CD4-positive, alpha-beta T cell treated with Interleukin-10 for 1 hour (primary cell): ENCODE data around the gene SSTR4.
"Not testable (repeated sequence)": the region's sequence is repeated elsewhere in the genome, so short reads cannot be mapped to it uniquely, and the experiment has no call there.

ENCODE experiments used
- DNase-seq: peaks from one replicate; pipeline ENCODE4 v3.0.0-alpha.2; 2020

Gene SSTR4, protein sequence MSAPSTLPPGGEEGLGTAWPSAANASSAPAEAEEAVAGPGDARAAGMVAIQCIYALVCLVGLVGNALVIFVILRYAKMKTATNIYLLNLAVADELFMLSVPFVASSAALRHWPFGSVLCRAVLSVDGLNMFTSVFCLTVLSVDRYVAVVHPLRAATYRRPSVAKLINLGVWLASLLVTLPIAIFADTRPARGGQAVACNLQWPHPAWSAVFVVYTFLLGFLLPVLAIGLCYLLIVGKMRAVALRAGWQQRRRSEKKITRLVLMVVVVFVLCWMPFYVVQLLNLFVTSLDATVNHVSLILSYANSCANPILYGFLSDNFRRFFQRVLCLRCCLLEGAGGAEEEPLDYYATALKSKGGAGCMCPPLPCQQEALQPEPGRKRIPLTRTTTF

DNA sequence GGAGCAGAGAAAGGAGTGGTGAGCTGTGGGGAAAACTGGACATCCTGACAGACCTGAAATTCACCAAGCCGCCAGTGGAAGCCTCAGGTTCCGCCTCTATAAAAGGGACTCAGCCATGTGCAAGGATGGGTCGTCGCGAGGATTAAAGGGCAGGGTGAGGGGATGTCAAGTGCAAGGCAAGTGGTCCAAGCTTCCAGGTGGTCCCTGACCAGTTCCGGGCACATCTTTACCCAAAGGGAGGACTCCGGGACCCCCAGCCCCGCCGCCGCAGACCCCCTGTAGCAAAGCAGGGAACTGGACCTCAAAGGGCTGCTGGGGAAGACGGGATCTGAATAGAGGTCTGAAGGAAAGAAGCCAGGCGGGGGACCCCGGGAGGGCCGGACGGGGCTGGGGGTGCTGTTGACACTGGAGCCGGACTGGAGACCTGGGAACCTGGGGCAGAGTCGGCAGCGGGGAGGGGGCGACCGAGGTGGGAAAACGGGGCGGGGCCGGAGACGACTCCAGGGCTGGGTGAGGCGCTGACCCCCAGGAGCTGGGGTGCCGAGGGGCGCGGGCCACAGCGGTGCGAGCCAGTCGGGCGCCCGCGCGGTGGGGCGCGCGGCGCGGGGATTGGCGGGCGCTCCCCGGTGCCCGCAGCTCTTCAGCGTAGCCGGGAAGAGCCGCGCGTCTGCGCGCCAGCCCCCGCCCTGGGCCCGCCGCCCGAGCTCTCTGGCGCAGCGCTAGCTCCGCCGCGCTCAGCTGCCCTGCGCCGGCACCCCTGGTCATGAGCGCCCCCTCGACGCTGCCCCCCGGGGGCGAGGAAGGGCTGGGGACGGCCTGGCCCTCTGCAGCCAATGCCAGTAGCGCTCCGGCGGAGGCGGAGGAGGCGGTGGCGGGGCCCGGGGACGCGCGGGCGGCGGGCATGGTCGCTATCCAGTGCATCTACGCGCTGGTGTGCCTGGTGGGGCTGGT, at the start of gene SSTR4:
Gene SSTR4 (plus strand): TSS at position 592 of the 951 bp plus-strand sequence. CDS start 172 bp downstream, at position 764.
- DNase-seq: no peak

DNA sequence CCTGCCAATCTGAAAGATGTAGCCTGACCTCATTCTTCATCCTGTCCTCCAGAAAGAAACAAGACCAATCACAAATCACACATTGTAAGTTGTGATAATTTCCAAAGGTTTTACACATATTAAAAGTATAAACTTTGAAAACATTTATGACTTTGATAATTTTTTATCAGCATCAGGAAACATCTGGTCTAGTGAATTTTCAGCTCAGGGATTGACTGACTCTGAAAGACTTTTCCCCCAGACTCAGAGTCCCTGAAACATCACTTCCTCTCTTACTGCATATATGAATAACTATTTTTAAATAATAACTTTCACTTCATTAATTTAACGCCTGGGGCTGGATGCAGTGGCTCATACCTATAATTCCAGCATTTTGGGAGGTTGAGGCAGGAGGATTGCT, 48.5 kb upstream of the SSTR4 start:
- no peak for DNase-seq

DNA sequence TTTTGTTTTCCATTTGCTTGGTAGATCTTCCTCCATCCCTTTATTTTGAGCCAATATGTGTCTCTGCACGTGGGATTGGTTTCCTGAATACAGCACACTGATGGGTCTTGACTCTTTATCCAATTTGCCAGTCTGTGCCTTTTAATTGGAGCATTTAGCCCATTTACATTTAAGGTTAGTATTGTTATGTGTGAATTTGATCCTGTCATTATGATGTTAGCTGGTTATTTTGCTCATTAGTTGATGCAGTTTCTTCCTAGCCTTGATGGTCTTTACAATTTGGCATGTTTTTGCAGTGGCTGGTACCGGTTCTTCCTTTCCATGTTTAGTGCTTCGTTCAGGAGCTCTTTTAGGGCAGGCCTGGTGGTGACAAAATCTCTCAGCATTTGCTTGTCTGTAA, 43.7 kb upstream of the SSTR4 start:
- DNase-seq: not testable (repeated sequence)

DNA sequence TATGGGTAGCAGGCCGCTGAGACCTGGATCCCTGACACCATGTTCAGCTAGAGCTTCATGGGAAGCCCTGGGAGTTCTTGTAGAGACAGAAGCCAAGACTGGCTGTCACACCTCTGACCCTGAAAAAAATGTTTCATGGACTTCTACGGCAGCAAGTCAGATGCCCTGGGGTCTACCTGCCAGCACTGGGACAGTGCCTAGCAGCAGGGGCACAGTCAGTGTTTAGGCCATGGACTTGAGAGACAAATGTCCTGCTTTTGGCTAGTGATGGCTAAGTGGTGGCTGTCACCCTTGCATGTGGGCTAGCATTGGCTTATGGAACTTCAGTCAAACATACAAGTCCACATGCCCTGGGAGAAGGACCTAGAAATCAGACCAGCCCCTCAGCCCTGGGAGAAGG, 41.3 kb upstream of the SSTR4 start:
- no peak for DNase-seq

DNA sequence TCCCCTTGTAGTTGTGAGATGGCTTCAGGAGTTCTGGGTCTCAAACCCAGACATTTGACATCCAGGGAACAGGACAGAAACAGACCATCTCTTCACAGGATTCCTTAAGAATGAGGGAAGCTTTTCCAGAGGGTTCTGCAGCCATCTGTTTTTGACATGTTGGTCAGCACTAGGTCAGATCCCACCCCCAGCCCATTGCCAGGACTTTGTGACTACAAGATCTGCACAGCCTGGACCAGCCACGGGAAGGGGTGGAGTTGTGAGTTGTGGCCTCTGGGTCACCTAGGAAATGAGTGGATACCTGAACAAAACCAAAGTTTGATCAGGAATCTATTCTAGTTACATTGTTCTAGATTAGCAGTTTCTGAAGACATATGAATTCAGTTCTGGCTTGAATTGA, 39.2 kb upstream of the SSTR4 start:
- no peak for DNase-seq

DNA sequence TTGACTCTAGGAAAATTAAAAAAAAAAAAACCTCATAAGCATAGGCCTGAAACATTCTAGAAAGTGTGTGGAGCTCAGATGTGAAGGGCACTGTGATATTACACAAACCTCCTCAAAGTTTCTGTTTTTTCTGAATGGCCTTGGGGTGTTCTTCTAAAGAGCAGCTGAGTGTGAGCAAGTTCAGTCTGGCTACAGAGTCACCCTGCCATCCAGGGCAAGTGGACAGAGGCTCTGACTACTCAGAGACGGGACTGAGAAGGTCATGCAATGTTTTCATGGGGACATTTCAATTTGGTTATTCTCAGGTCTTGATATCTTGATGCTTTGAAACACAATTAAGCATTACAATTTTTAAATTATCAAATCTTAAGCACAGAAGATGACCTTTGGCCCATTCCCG, 36.6 kb upstream of the SSTR4 start:
- DNase-seq: no peak

DNA sequence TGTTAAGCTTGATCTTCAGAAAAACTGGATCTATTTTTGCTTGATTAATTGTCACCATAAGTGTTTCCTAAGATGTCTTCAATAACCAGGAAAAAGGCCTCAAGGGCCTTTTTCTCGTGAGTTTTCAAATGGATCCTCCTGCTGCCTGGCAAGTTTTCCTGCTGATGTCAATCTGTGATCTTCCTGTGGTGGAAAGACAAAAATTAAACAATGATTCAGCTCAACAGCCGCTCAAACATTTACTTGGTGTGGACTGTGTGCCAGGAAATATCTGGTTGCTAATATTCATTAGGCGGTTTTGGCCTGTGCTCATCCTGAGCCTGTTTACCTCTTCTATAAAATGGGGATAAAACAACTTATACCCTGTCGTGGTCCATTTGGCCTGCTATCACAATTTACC, 35.4 kb upstream of the SSTR4 start:
- DNase-seq: no peak

DNA sequence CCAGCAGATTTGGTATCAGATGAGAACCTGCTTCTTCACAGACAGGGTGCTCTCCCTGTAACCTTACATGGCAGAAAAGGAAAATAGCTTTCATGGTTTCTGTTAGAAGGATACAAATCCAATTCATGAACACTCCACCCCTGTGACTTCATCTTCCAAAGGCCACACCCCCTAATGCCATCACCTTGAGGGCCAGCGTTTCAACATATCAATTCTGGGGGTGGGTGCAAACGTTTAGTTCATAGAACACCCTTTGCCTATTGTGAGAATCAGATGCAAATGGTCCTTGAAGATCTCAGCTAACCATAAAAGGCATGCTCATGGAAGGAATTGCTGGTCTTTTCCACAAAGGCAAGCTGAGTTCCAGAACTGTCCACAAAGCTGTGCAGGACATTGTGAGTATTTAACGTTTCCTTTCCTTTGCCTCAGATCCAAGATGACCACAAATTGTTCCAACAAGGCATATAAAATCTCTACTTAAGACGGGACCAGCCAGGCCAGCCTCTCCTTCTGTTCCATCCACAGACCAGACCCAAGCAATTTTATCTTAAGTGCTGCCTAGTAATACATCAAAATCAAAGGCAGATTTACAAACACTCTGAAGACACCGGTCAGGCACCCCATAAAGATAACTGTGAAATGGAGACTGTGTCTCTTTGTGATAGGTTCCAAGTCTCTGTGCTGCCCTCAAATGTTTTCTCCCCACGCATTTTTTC, 34.7 kb upstream of the SSTR4 start:
- no peak for DNase-seq

DNA sequence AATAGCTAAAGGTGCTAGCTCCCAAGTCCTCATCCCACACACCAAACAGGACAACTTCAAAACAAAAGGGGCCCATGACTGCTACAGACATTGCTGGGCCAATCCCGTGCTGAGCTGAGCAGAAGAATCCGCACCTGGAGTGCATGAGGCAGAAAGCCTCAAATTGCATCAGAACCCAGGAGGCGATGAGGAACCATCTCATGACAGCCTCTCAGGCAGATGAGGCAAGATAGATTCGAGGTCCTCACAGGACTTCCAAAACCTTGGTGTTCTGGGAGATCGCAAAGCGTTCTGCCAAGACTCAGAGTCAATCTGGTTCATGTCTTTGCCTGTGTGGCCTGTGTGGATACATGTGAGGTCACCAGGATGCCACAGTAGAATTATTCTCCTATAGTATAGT, 32.8 kb upstream of the SSTR4 start:
- DNase-seq: no peak

DNA sequence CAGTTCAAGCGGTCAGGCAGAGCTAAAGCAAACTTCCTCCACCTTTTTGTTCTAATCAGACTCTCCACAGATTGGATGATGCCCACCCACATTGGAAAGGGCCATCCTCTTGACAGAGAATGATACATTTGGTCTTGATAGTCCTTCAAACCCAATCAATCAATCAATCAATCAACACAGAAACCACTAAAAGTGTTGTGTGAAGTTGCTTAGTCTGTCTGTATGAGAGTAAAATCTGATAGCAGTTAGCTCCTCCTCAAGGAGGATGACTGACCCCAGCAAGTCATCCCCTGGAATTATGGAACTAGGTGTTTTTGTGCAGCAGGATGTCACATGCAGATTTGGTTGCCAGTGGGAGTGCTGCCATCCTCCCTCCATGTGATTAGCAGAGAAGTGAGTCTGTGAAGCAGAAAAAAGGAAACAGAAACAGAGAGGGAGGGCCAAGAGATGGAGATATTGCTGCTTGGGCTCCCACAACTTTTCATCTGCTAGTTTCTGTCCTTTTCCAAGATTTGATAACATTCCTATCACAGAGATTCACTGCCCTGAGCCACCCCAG, 32.0 kb upstream of the SSTR4 start:
- DNase-seq: no peak

DNA sequence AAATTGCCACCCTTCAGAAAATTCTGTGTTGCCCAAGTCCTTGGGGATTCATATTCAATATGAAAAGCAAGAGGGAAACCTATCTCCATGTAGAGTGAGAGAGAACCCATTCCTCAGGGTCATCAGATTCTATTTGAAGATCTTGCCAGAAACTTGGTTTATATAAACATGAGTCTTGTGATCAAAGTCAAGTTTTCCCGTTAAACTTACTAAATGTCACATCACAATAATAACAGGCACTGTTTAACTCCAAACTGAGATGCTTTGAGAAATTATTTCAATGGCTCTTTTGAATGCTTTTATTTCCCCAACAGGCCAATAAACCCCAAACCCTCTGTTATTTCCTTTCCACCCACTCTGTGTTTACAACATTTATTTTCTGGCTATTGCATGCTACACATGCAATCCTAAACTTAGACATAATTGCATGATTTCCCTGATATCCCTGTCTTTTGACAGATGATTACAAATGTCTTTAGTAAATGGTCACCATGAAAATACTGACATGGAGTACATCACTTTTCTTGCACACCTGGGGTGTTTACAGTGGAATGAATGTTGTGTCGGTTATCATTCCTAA, 31.1 kb upstream of the SSTR4 start:
- DNase-seq: no peak

DNA sequence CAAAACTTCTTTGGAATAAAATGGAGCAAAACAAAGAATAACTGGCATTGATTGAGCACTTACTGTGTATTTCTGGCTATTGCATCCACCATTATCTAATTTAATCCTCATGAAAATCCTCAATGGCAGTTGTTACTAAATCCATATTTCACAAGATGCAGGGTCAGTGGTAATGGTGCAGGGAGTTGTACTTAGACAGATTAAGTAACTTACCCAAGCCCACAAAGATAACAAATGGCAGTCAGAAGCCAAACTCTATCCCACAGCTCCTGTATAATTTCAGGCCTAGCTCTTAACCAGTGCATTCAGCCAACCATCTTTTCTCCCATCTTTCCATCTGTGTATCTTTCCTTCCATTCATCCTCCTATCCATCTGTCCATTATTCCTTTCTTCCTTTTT, 29.3 kb upstream of the SSTR4 start:
- DNase-seq: no peak

DNA sequence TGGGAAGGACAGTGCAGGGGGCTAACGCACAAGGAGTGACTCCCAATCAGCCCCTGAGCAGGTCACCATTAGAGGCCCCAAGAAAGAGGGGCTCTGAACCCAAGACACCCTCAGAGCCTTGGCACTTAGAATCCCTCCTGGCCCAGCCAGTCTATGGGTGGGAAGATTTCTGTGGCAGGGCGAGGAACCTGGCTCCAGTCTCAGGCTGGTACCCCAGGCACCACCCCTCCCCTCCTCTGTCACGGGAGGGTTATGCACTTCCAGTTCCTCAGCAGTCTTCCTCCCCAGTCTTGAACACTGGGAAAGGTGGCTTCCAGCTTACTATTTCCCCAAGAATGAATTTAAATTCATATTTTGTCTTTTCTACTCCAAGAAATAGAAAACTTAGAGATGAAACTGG, 27.6 kb upstream of the SSTR4 start:
- no peak for DNase-seq

DNA sequence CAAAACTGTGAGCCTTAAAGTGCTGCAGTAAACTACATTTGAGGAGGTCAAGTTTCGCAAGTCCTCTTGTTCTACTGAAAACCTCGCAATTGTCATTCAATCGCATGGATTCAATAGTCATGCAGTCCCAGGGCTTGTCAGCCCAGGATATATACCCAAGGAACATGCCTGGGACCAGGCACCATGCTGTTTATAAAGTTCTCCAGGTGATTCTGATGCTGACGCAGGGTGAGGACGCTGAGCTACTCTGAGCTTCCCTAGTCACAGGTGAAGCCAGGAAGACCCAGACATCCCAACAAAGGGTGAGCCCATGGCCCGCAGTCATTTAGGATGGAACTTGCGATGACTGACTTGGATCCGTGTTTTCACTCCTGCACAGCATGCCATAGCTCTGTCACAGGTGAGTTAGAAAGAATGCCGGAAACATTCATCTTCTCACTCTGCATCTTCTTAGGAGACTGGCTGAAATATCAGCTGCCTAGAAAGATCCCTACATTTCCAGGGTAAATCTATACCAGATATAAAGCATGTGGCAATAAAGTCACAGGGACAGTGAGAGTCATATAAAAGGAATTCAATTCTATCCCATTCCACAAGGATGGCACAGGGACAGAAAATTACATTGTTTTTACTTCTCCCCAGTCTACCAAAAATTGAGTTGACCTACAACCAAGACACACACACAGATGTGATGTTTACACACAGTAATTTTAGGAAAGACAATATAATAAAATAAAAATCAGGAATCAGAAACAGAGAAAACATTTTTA, 27.0 kb upstream of the SSTR4 start:
- DNase-seq: no peak

DNA sequence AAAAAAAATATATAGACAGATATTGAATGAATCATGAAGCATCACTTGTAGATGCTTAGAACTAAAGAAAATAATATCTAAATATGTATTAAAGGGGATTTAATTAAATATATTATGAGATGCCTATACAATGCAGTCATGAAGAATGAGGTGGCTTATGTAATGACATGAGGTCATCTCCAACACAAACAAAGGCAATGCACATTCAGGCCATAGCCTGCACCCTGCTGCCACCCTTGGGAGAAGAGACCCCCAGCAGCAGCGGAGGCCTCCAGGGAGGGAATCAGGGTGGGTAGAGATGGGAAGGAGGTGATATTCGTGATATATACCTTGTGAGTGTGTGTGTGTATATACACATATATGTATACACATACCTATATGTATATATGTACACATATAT, 26.4 kb upstream of the SSTR4 start:
- DNase-seq: no peak

DNA sequence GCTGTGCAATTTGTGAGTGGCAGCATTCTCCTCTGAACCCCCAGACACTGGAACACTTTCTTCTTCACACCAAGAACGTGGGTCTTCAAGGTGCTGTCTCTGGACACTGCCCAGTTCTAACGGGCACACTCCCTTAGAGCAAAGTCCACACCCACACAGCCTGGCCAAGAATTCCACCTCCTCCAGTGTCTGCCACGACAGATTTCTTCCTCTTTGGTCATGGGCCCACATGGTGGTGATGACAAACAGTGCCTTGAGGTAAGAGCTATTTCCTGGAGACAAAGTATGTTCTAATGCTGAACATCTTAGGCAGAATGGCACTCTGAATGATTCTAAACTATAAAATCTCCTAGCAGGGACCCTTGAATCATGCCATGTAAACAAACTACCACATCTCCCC, 25.5 kb upstream of the SSTR4 start:
- no peak for DNase-seq

DNA sequence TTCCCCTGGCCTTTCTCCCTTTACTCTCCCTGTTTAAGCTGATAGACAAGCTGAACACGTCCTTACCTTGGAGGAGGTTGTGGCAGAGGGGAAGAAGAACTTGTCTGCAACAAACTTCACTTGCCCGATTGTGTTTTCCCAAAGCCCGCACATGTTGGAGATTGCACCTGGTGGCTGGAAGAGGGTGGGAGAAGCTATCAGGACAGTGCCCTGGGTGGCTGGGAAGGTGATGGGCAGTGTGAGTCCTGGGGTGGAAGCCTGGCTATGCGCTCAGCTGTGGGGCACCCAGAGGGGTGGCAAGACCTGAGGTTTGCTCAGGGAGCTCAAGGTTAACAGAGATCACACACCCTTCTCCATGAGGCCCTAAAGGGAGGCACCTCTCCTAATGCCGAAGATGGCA, 25.0 kb upstream of the SSTR4 start:
- DNase-seq: no peak

DNA sequence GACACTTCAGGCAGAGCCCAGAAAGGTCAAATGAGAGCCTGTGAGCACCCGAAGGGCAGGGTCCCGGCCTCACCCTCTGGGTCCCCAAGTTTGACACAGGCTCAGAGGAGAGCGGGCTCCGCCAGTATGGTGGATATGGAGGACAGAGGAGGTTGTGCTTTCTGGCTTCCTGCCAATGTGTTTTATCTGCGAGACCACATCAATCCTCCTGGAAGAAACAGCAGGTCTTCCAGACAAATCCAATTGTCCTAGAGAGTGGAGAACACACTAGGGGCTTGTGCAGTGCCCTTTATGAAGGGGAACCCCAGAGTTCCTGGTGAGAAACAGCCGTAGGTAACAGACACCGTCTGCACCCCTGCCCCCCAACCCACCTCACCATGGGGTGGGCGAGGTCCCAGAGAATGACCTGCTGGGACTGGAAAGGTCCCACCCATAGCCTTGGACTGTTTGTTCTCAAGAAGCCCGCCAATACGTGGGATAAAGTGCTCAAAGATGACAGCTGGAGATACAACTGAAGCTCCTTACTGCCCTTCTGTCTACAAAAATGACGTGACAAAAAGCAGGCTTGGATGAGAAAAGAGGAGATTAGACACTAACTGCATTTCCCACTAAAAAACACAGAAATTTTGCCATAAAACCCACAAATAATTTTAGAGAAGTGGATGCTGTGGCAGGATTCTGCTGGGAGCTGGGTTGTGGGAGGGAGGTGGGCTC, 23.9 kb upstream of the SSTR4 start:
- DNase-seq: no peak

DNA sequence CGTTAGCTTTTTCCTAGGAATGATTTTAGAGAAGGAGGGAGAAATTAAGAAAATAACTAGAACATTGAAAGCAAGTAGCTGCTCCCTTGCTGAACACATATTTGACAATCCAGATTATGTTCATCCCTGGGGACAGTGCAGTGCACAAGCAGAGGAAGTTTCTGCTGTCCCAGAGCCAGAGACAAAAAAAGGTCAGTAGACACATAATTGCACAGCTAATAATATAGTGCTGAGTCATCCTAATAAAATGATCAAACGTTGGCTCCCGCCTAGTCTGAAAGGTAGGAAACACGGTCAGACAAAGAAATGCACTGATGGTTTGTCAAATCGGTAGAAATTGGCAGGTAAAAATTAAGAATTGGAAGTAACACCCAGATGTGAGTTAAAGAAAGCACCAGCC, 21.7 kb upstream of the SSTR4 start:
- DNase-seq: no peak

DNA sequence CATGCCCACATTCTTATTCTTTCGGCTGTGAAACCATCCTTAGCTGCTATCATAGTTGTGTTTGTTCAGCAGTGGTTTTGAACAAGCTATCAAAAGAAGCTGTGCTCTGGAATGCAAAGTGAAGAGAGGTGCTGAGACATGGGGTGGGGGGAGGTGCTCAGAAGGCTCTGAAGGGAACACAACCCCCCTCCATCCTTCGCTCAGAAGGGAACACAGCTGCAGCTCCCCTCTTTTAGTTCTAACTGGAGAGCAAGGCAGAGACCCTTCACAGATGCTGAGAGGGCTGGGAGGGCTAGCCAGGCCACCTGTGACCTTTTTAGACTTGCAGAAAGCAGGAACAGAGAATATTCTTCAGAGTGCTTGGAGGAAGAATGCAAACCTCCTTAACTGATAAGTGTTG, 17.6 kb upstream of the SSTR4 start:
- no peak for DNase-seq

DNA sequence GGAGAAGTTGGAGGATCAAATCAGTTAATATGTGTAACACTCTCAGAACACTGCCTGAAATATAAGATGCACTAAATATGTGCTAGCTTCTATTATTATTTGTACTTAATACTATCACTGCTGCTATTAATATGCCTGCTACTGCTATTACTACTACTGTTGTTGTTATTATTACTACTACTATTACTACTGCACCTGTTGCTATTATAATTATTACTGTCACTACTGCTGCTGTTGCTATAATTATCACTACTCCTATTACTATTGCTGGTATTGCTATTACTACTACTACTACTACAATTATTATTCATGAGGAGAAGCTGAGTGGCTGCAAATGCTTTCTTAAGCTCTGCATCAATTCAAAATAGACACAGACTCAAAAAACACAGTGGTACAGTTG, 16.7 kb upstream of the SSTR4 start:
- no peak for DNase-seq
